ENCODE data around the gene SMCO3.

DNA sequence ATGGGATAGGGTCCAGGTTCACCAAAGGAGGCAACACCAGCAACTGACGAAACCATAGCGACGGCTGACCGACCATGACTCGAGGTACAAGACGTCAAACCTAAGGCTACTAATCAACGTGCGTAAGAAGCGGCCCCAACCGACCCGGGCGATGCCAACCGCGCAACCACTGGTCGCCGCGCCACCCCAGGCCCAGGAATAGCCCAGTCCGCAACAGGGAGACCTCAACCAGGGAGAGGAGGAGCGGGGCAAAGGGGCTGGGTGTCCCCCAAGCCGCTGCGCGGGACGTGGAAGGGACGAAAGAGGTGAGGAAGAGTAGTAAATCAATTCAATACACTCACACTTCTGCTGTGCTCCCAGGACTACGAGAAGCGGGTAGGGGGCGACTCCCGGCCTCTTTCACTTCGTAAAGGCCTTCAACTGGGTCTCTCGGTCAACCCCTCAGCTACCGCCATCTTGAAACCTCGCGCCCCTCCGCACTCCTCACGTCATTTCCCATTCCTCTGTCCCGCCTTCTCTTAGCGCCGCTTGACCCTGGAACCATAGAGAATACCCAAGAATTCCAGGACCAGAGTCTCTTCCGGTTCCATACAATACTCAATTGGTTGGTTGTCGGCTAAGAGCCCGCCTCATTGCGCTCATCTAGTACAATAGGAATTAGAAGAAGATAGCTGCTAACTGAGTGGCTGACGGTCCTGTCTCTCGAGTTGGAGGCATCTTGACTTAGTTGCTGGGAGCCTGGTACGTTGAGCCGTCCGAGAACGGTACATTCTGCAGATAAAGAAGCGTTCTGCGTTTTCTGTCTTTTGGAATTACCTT lies 10.8 kb downstream of the SMCO3 start, which contains the start of the genes C12orf60 and WBP11:
- TF ChIP-seq, protein P1, sequence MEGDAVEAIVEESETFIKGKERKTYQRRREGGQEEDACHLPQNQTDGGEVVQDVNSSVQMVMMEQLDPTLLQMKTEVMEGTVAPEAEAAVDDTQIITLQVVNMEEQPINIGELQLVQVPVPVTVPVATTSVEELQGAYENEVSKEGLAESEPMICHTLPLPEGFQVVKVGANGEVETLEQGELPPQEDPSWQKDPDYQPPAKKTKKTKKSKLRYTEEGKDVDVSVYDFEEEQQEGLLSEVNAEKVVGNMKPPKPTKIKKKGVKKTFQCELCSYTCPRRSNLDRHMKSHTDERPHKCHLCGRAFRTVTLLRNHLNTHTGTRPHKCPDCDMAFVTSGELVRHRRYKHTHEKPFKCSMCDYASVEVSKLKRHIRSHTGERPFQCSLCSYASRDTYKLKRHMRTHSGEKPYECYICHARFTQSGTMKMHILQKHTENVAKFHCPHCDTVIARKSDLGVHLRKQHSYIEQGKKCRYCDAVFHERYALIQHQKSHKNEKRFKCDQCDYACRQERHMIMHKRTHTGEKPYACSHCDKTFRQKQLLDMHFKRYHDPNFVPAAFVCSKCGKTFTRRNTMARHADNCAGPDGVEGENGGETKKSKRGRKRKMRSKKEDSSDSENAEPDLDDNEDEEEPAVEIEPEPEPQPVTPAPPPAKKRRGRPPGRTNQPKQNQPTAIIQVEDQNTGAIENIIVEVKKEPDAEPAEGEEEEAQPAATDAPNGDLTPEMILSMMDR (conservative IDR thresholded peaks at IDR 0.05; ENCODE audit: low read length) = no peak
- no peak for TF ChIP-seq EZH2phosphoT487 (IDR thresholded peaks at IDR 0.05; ENCODE audit: borderline replicate concordance, low read depth, low read length)
